B cell (primary cell): Measurements from ENCODE around the gene RCE1.

Experiments
- EZH2 ChIP-seq: IDR thresholded peaks from 2 replicates; pipeline ENCODE4 v1.6.1; 2012; ENCODE audit warnings: borderline replicate concordance, low read depth, mild to moderate bottlenecking, moderate library complexity, low read length; ENCODE audit not compliant: insufficient read depth, poor library complexity, severe bottlenecking
- TF ChIP-seq, protein P1 (sequence below): fragments of 200-600 bp; IDR thresholded peaks from one replicate; pipeline ENCODE4 v1.8.0; 2022; ENCODE audit warnings: antibody characterized with exemption, mild to moderate bottlenecking

GRCh38 chr11:66840317-66841091, 2.7 kb upstream of the RCE1 start:
- TF ChIP-seq, protein P1, sequence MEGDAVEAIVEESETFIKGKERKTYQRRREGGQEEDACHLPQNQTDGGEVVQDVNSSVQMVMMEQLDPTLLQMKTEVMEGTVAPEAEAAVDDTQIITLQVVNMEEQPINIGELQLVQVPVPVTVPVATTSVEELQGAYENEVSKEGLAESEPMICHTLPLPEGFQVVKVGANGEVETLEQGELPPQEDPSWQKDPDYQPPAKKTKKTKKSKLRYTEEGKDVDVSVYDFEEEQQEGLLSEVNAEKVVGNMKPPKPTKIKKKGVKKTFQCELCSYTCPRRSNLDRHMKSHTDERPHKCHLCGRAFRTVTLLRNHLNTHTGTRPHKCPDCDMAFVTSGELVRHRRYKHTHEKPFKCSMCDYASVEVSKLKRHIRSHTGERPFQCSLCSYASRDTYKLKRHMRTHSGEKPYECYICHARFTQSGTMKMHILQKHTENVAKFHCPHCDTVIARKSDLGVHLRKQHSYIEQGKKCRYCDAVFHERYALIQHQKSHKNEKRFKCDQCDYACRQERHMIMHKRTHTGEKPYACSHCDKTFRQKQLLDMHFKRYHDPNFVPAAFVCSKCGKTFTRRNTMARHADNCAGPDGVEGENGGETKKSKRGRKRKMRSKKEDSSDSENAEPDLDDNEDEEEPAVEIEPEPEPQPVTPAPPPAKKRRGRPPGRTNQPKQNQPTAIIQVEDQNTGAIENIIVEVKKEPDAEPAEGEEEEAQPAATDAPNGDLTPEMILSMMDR: no peak
- no peak for TF ChIP-seq EZH2
